GM19099 (cell line): Measurements from ENCODE around the gene CPED1.

Experiments
- POLR2A ChIP-seq: IDR thresholded peaks from 3 replicates; pipeline ENCODE4 v1.6.1; 2011; ENCODE audit warnings: low read depth; ENCODE audit not compliant: insufficient read length; ENCODE audit errors: extremely low read depth

The CPED1 gene

GRCh38 chr7:121042195-121042594 is 53.7 kb downstream of the CPED1 start:
- no peak for TF ChIP-seq POLR2A

GRCh38 chr7:121042899-121043298 is 54.4 kb downstream of the CPED1 start:
- no peak for TF ChIP-seq POLR2A

- TF ChIP-seq POLR2A: no peak
These were observed 55.1 kb downstream of the CPED1 start for GRCh38 chr7:121043314-121044234.

GRCh38 chr7:121045090-121045489 is 56.6 kb downstream of the CPED1 start:
- no peak for TF ChIP-seq POLR2A

- no peak for TF ChIP-seq POLR2A
These were observed 57.5 kb downstream of the CPED1 start for GRCh38 chr7:121046009-121046408.

- TF ChIP-seq POLR2A: no peak
These were observed 58.5 kb downstream of the CPED1 start for GRCh38 chr7:121046893-121047468.

- TF ChIP-seq POLR2A: no peak
These were observed 59.7 kb downstream of the CPED1 start for GRCh38 chr7:121048195-121048594.

- TF ChIP-seq POLR2A: no peak
These were observed 60.7 kb downstream of the CPED1 start for GRCh38 chr7:121049028-121049791.

- TF ChIP-seq POLR2A: no peak
These were observed 61.4 kb downstream of the CPED1 start for GRCh38 chr7:121049897-121050296.

GRCh38 chr7:121053219-121053618 is 64.7 kb downstream of the CPED1 start:
- no peak for TF ChIP-seq POLR2A

- no peak for TF ChIP-seq POLR2A
These were observed 66.4 kb downstream of the CPED1 start for GRCh38 chr7:121054925-121055324.

- no peak for TF ChIP-seq POLR2A
These were observed 69.4 kb downstream of the CPED1 start for GRCh38 chr7:121057878-121058277.

GRCh38 chr7:121058975-121059374 is 70.5 kb downstream of the CPED1 start:
- no peak for TF ChIP-seq POLR2A

- TF ChIP-seq POLR2A: no peak
These were observed 73.4 kb downstream of the CPED1 start for GRCh38 chr7:121061677-121062582.
